H1 (cell line): ENCODE measurements around the gene FBXO28. TPM values are rescaled to one million over a fixed set of nuclear protein-coding genes. Genes with fewer than 3 reads are reported as not detected.

ENCODE experiments used
- CEBPB ChIP-seq: IDR thresholded peaks from 2 replicates; pipeline ENCODE4 v1.6.1; 2012; ENCODE audit warnings: low read depth, low read length
- CHD2 ChIP-seq: IDR thresholded peaks from 2 replicates; pipeline ENCODE4 v1.6.1; 2012; ENCODE audit warnings: low read length, improper control_type of control experiment
- CTBP2 ChIP-seq: IDR thresholded peaks from 2 replicates; pipeline ENCODE4 v1.7.0; 2011; ENCODE audit warnings: borderline replicate concordance, mild to moderate bottlenecking, moderate library complexity, mixed read lengths, low read length; ENCODE audit not compliant: insufficient read depth, insufficient read length
- JUND ChIP-seq: IDR thresholded peaks from 2 replicates; pipeline ENCODE4 v1.6.1; 2011; ENCODE audit warnings: mild to moderate bottlenecking, improper control_type of control experiment, low read length
- POU5F1 ChIP-seq: IDR thresholded peaks from 2 replicates; pipeline ENCODE4 v1.6.1; 2011; ENCODE audit warnings: low read depth, mild to moderate bottlenecking, low read length, moderate library complexity
- TAF1 ChIP-seq: IDR thresholded peaks from 2 replicates; pipeline ENCODE4 v1.6.1; 2011; ENCODE audit warnings: mild to moderate bottlenecking, low read depth, low read length
- polyA plus RNA-seq, 7 experiments: library from polyadenylated mRNA; depleted of rRNA in 3 of 7; stranded (reverse) in 5 of 7; unstranded in 2 of 7; fragments of >200 nt in 5 of 7; fragments of 200-250 nt in 2 of 7; gene quantifications; 1 replicate in 5 of 7; 2 replicates in 1 of 7; 4 replicates in 1 of 7; pipeline versions ENCODE4 v1.2.1 to v1.2.3, GENCODE V29; 2011 to 2013; ENCODE audit warnings: missing spikeins in 2 of 7, mixed read lengths in 2 of 7
- total RNA-seq: library from RNA; stranded (reverse); fragmentation: NEBNext Ultra II Directional; extraction: Animal tissue kit (Norgen Biotek cat#: 25700); gene quantifications from 2 replicates; pipeline ENCODE4 v1.2.1, GENCODE V29; 2021
- TF ChIP-seq, protein P1 (sequence below): fragments of 300-600 bp; sonication (generic); IDR thresholded peaks from 2 replicates; pipeline ENCODE4 v1.7.1; 2012; ENCODE audit warnings: low read length, moderate library complexity, mild to moderate bottlenecking, inconsistent platforms; ENCODE audit not compliant: insufficient replicate concordance
- TF ChIP-seq, protein P2 (sequence below), 3 experiments: IDR thresholded peaks; 1 replicate in 2 of 3; 2 replicates in 1 of 3; pipeline versions ENCODE4 v1.5.1 to v1.6.1; 2011; ENCODE audit warnings: low read length in 3 of 3, mild to moderate bottlenecking in 3 of 3, inconsistent platforms in 2 of 3, low read depth in 1 of 3, moderate library complexity in 1 of 3; ENCODE audit not compliant: insufficient read depth in 1 of 3; ENCODE audit errors: control extremely low read depth in 1 of 3
- TF ChIP-seq, protein P3 (sequence below): IDR thresholded peaks from 2 replicates; pipeline ENCODE4 v1.6.1; 2011; ENCODE audit warnings: low read depth, mild to moderate bottlenecking, low read length; ENCODE audit not compliant: insufficient read depth

Gene FBXO28
- total and polyA plus RNA-seq, 2 of the 8 experiments (the other 6 are each of a cell fraction or from before 2014, with no cell fraction given) = 10.3 to 42.5 TPM

DNA sequence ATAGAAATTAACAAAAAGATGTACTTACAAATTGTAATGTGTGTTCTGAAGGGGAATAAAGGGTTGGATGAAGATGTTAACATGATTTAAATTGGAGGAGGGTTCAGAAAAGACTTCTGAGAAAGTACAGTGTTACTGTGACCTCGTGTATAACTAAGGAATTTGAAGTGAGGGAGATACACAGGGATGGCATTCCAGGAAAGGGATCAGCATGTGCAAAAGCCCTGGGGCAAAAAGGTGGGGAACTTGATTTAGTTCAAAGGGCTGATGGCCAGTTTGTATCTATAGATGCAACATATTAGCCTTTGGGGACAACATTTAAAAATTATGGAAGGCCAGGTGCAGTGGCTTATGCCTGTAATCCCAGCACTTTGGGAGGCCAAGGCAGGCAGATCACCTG, 35.8 kb downstream of the FBXO28 start (continued):
- TF ChIP-seq, protein P1, sequence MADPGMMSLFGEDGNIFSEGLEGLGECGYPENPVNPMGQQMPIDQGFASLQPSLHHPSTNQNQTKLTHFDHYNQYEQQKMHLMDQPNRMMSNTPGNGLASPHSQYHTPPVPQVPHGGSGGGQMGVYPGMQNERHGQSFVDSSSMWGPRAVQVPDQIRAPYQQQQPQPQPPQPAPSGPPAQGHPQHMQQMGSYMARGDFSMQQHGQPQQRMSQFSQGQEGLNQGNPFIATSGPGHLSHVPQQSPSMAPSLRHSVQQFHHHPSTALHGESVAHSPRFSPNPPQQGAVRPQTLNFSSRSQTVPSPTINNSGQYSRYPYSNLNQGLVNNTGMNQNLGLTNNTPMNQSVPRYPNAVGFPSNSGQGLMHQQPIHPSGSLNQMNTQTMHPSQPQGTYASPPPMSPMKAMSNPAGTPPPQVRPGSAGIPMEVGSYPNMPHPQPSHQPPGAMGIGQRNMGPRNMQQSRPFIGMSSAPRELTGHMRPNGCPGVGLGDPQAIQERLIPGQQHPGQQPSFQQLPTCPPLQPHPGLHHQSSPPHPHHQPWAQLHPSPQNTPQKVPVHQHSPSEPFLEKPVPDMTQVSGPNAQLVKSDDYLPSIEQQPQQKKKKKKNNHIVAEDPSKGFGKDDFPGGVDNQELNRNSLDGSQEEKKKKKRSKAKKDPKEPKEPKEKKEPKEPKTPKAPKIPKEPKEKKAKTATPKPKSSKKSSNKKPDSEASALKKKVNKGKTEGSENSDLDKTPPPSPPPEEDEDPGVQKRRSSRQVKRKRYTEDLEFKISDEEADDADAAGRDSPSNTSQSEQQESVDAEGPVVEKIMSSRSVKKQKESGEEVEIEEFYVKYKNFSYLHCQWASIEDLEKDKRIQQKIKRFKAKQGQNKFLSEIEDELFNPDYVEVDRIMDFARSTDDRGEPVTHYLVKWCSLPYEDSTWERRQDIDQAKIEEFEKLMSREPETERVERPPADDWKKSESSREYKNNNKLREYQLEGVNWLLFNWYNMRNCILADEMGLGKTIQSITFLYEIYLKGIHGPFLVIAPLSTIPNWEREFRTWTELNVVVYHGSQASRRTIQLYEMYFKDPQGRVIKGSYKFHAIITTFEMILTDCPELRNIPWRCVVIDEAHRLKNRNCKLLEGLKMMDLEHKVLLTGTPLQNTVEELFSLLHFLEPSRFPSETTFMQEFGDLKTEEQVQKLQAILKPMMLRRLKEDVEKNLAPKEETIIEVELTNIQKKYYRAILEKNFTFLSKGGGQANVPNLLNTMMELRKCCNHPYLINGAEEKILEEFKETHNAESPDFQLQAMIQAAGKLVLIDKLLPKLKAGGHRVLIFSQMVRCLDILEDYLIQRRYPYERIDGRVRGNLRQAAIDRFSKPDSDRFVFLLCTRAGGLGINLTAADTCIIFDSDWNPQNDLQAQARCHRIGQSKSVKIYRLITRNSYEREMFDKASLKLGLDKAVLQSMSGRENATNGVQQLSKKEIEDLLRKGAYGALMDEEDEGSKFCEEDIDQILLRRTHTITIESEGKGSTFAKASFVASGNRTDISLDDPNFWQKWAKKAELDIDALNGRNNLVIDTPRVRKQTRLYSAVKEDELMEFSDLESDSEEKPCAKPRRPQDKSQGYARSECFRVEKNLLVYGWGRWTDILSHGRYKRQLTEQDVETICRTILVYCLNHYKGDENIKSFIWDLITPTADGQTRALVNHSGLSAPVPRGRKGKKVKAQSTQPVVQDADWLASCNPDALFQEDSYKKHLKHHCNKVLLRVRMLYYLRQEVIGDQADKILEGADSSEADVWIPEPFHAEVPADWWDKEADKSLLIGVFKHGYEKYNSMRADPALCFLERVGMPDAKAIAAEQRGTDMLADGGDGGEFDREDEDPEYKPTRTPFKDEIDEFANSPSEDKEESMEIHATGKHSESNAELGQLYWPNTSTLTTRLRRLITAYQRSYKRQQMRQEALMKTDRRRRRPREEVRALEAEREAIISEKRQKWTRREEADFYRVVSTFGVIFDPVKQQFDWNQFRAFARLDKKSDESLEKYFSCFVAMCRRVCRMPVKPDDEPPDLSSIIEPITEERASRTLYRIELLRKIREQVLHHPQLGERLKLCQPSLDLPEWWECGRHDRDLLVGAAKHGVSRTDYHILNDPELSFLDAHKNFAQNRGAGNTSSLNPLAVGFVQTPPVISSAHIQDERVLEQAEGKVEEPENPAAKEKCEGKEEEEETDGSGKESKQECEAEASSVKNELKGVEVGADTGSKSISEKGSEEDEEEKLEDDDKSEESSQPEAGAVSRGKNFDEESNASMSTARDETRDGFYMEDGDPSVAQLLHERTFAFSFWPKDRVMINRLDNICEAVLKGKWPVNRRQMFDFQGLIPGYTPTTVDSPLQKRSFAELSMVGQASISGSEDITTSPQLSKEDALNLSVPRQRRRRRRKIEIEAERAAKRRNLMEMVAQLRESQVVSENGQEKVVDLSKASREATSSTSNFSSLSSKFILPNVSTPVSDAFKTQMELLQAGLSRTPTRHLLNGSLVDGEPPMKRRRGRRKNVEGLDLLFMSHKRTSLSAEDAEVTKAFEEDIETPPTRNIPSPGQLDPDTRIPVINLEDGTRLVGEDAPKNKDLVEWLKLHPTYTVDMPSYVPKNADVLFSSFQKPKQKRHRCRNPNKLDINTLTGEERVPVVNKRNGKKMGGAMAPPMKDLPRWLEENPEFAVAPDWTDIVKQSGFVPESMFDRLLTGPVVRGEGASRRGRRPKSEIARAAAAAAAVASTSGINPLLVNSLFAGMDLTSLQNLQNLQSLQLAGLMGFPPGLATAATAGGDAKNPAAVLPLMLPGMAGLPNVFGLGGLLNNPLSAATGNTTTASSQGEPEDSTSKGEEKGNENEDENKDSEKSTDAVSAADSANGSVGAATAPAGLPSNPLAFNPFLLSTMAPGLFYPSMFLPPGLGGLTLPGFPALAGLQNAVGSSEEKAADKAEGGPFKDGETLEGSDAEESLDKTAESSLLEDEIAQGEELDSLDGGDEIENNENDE = no peak
- TF ChIP-seq POU5F1 (no peak), CEBPB (no peak), TAF1 (no peak), CTBP2 (no peak), JUND (no peak), CHD2 (no peak)
- TF ChIP-seq, protein P2, sequence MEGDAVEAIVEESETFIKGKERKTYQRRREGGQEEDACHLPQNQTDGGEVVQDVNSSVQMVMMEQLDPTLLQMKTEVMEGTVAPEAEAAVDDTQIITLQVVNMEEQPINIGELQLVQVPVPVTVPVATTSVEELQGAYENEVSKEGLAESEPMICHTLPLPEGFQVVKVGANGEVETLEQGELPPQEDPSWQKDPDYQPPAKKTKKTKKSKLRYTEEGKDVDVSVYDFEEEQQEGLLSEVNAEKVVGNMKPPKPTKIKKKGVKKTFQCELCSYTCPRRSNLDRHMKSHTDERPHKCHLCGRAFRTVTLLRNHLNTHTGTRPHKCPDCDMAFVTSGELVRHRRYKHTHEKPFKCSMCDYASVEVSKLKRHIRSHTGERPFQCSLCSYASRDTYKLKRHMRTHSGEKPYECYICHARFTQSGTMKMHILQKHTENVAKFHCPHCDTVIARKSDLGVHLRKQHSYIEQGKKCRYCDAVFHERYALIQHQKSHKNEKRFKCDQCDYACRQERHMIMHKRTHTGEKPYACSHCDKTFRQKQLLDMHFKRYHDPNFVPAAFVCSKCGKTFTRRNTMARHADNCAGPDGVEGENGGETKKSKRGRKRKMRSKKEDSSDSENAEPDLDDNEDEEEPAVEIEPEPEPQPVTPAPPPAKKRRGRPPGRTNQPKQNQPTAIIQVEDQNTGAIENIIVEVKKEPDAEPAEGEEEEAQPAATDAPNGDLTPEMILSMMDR (IDR thresholded peaks at IDR 0.05; ENCODE audit: control extremely low read depth in 1 of 3, insufficient read depth in 1 of 3, low read depth in 1 of 3, low read length in 3 of 3) = no peak
- TF ChIP-seq, protein P3, sequence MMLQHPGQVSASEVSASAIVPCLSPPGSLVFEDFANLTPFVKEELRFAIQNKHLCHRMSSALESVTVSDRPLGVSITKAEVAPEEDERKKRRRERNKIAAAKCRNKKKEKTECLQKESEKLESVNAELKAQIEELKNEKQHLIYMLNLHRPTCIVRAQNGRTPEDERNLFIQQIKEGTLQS = no peak
